Neural crest cell (in vitro differentiated cells): ENCODE data around the gene SDK1. TPM values are rescaled to one million over a fixed set of nuclear protein-coding genes. Genes with fewer than 3 reads are reported as not detected.
"Not testable (repeated sequence)": the region's sequence is repeated elsewhere in the genome, so short reads cannot be mapped to it uniquely, and the experiment has no call there.

Source experiments
- DNase-seq: peaks from one replicate; pipeline ENCODE4 v3.0.0; 2021; ENCODE audit warnings: low read depth, mixed read lengths, low spot score
- H3K27ac Mint-ChIP-seq: one replicate; pipeline ENCODE4 v1.8.0; 2021; ENCODE audit warnings: mild to moderate bottlenecking, mixed read lengths; ENCODE audit not compliant: unreplicated experiment
- H3K27me3 Mint-ChIP-seq: 2 replicates; pipeline ENCODE4 v1.8.0; 2021; ENCODE audit warnings: low read depth, mild to moderate bottlenecking, mixed read lengths
- H3K36me3 Mint-ChIP-seq: 2 replicates; pipeline ENCODE4 v1.8.0; 2021; ENCODE audit warnings: low read depth, mild to moderate bottlenecking, mixed read lengths
- H3K4me1 Mint-ChIP-seq: 2 replicates; pipeline ENCODE4 v1.8.0; 2021; ENCODE audit warnings: mixed read lengths
- H3K4me3 Mint-ChIP-seq: one replicate; pipeline ENCODE4 v1.8.0; 2021; ENCODE audit warnings: mild to moderate bottlenecking, mixed read lengths
- H3K9me3 Mint-ChIP-seq: 2 replicates; pipeline ENCODE4 v1.8.0; 2021; ENCODE audit warnings: mixed read lengths
- CTCF ChIP-seq: fragments of 200-600 bp; sonication (generic); conservative IDR thresholded peaks from 2 replicates; pipeline ENCODE4 v1.5.0; 2021; ENCODE audit warnings: antibody characterized with exemption, mild to moderate bottlenecking
- total RNA-seq: library from RNA; stranded (reverse); gene quantifications from 2 replicates; pipeline ENCODE4 v1.2.1, GENCODE V29; 2021

SDK1 gene
- total RNA-seq, 1 donor from 2014 or later, result 11.6 TPM

GRCh38 chr7:3931843-3932242 is 630.8 kb downstream of the SDK1 start:
- Mint-ChIP-seq H3K9me3 (peaks cover 12% of the 10 kb centered on the region), H3K4me1 (no peaks in the 10 kb centered on the region), H3K4me3 (no peak overlapping the region), H3K27ac (no peak overlapping the region), H3K36me3 (peaks cover 16% of the 10 kb centered on the region), H3K27me3 (no peaks in the 10 kb centered on the region)
- no peak for DNase-seq
- no peak for TF ChIP-seq CTCF

- no peaks in the 10 kb centered on the region for H3K27me3 Mint-ChIP-seq
- H3K4me3 Mint-ChIP-seq, result no peak overlapping the region
- TF ChIP-seq CTCF, result no peak
- no peak for DNase-seq
- H3K36me3 Mint-ChIP-seq, result peaks cover 22% of the 10 kb centered on the region
- H3K4me1 Mint-ChIP-seq, result no peaks in the 10 kb centered on the region
- H3K9me3 Mint-ChIP-seq, result peaks cover 23% of the 10 kb centered on the region
- no peak overlapping the region for H3K27ac Mint-ChIP-seq
These were observed 636.1 kb downstream of the SDK1 start for GRCh38 chr7:3937146-3937545.

DNA sequence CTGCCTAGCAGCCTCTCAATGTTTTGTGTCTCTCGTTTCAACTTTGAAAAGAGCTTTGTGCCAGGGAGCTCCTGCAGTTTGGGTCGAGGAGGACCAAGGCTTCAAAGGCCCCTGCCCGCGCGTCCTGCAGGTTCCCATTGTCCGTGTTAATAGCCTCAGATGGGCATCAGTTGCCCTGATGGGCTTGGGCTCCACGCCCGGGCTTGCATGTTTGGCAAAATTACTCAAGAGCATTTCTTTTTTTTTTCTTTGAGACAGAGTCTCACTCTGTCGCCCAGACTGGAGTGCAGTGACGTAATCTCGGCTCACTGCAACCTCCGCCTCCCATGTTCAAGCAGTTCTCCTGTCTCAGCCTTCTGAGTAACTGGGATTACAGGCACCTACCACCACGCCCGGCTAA is 636.6 kb downstream of the SDK1 start:
- peaks cover 23% of the 10 kb centered on the region for H3K9me3 Mint-ChIP-seq
- TF ChIP-seq CTCF, result no peak
- H3K27ac Mint-ChIP-seq, result no peak overlapping the region
- H3K4me1 Mint-ChIP-seq, result no peaks in the 10 kb centered on the region
- no peaks in the 10 kb centered on the region for H3K27me3 Mint-ChIP-seq
- no peak overlapping the region for H3K4me3 Mint-ChIP-seq
- peaks cover 22% of the 10 kb centered on the region for H3K36me3 Mint-ChIP-seq
- DNase-seq, result no peak

DNA sequence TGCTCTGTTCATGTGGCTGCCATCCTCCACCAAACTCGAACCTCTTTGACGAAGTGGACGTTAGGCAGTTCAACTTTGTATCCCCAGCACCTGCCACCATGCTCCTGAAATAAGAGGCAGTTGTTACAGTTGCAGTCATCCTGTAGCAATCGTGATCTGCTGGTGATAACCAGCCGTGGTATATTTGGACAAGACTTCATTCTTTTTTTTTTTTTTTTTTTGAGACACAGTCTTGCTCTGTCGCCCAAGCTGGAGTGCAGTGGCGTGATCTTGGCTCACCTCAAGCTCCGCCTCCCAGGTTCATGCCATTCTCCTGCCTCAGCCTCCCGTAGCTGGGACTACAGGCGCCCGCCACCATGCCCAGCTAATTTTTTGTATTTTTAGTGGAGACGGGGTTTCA is 640.7 kb downstream of the SDK1 start:
- Mint-ChIP-seq H3K27ac (peak overlapping the region; percentile 62), H3K36me3 (peaks cover 16% of the 10 kb centered on the region), H3K9me3 (peaks cover 15% of the 10 kb centered on the region)

GRCh38 chr7:3942276-3942675 is 641.2 kb downstream of the SDK1 start:
- no peak overlapping the region for H3K4me3 Mint-ChIP-seq
- H3K9me3 Mint-ChIP-seq, result peaks cover 11% of the 10 kb centered on the region
- H3K36me3 Mint-ChIP-seq, result peaks cover 11% of the 10 kb centered on the region
- no peaks in the 10 kb centered on the region for H3K27me3 Mint-ChIP-seq
- peaks cover 18% of the 10 kb centered on the region for H3K4me1 Mint-ChIP-seq
- no peak for DNase-seq
- TF ChIP-seq CTCF, result no peak
- H3K27ac Mint-ChIP-seq, result no peak overlapping the region

More for the DNA sequence above, 640.7 kb downstream of the SDK1 start:
- H3K4me1 Mint-ChIP-seq, result peaks cover 13% of the 10 kb centered on the region
- H3K4me3 Mint-ChIP-seq, H3K27me3 Mint-ChIP-seq, DNase-seq: not testable (repeated sequence)

DNA sequence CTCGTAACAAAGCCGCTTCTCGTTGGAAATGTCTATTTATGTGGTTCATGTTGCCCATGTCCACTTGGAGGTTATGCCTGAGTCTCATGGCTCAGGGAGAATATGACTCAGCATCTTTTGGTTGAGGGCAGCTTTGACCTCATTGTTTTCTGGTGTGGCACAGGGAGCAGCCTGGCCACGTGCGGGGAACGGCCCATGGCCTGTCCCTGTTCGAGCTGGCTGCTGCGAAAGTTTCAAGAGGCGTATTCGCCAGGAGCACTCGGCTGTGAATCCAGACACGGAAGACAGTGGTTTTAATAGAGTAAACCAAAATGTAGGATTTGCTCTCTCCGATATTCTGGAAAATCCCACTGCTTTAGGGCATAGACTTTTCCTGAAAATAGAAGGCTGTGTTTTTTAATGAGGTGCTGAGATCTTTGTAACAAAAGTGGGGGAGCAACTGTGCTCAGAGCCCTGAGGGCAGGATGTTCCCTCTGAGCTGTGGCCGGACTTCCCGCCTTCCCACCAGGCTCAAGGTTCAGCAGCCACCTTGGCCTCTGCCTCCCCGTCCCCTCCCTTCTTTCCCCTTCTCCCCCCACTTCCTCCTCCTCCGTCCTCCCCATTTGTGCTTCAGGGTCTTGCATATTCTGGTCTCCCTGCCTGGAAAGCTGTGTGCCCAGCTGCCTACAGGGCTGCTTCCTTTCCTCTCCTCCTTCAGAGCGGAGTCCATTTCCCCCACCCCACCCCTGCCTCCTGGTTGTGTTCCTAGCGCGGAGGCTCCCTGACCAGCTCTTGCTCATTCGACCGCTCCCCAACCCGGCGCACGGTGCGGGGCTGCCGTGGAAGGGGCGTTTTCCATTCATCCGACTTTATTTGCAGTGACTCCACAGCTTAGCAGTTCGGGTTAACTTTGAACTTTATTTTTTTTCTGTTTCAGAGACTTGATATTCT is 642.0 kb downstream of the SDK1 start:
- Mint-ChIP-seq H3K36me3 (peaks cover 11% of the 10 kb centered on the region), H3K4me3 (no peak overlapping the region), H3K9me3 (peaks cover 11% of the 10 kb centered on the region), H3K4me1 (peaks cover 18% of the 10 kb centered on the region), H3K27me3 (no peaks in the 10 kb centered on the region), H3K27ac (peak overlapping the region; percentile 71)
- no peak for TF ChIP-seq CTCF
- DNase-seq, result no peak
